ENCODE results near the gene GPM6B. TPM values are rescaled to one million over a fixed set of nuclear protein-coding genes. Genes with fewer than 3 reads are reported as not detected.
A peak's percentile ranks its signal among the peaks of the same experiment; 100 is the strongest.

GPM6B gene
- total RNA-seq, 1 experiment from 2014 or later, result 154 TPM

DNA sequence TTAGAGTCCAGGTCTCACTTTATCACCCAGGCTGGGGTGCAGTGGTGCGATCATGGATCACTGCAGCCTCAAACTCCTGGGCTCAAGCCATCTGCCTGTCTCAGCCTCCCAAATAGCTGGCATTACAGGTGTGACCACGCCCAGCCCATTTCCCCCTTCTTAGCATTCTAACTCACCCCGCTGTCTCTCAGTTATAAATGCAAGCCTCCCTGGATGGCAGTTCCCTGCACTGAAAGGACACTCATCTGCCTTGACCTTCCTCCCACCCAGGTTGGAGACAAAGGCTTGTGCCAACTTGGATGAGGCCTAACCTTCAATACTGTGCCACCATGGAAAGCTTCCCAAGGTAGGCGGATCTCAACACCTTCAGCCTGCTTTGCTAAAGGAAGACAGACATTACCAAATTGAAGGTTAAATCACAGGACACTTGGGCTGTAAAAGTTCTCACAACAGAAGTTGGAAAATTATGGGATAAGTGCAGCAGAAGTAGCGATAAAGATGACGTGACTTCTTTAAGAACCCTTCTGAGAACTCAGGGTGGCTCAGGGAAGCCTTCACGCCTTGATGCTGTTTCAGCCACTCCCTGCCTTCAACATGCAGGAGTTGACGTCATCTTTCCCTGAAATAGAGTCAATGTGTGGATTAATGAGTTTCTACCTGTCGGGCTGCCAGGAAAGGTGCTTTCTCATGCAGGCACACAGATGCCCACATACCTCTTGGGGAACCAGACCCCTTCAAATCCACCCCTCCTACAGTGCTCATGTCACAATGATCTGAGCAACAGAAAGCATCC is 10.6 kb upstream of the GPM6B start:
- DNase-seq (ENCODE audit: low spot score), result no peak
- in situ Hi-C loops (cut with HindIII; ENCODE audit: low sequenced_read_pairs), result no loop called here

DNA sequence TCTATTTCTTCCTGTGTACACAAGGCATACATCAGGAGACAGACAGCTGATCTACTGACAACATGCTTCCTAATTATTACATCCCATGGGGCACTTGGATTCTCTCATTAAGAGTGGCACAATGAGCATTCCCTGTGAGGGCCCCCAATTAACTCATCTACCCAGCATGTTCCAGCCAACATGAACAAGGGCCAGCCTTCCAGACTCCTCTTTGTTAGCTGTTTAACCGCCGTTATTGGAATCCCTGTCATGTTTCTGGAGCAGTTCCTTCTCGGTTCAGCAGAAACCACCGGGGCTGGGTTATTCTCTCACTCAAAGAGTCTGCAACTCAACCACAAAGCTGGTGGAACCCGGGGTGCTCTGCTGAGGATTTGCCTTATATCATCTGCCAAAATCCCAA is 9.9 kb upstream of the GPM6B start:
- in situ Hi-C loops (cut with HindIII; ENCODE audit: low sequenced_read_pairs), result no loop called here
- DNase-seq (ENCODE audit: low spot score), result no peak

DNA sequence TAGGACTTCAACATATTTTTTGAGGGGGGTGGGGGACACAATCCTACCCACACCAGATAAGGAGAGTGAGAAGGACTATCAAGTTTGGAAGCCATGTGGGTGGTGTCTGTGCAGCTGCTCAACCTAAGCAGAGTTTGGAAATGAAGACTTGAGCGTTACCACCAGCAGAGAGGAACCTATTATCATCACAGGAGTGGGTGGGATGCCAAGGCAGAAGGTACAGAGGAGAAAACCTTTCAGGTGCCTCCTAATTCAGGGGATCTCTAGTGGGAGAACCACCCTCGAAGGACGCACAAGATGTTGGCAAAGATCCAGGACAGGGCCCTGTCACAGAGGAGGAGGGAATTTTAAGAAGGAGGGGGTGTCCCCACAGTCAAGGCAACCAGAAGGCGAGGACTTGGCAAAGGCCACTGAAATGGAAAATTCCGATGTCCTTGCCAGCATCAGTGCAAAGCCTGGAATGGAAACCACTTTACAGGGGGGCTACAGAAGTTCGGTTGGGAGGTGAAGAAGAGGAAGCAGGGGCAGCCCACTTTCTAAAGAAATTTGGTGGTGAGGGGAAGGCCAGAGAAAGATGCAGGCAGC is 8.4 kb upstream of the GPM6B start:
- peak; percentile 45 for DNase-seq (ENCODE audit: low spot score)
- in situ Hi-C loops (cut with HindIII; ENCODE audit: low sequenced_read_pairs), result no loop called here

DNA sequence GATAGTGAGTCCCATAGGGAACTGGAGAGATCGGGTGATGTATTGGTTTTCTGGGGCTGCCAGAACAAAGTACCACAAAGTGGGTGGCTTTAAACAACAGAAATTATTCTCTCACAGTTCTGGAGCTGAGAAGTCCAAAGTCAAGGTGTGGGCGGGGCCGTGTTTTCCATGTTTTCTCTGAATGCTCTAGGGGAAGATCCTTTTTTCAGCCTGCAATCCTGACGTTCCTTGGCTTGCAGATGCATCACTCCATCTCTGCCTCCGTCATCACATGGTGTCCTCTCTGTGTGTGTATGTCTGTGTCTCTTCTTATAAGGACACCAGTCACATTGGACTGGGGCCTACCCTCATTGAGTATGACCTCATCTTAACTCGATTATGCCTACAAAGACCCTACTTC is 7.9 kb upstream of the GPM6B start:
- in situ Hi-C loops (cut with HindIII; ENCODE audit: low sequenced_read_pairs), result no loop called here
- DNase-seq (ENCODE audit: low spot score), result no peak

DNA sequence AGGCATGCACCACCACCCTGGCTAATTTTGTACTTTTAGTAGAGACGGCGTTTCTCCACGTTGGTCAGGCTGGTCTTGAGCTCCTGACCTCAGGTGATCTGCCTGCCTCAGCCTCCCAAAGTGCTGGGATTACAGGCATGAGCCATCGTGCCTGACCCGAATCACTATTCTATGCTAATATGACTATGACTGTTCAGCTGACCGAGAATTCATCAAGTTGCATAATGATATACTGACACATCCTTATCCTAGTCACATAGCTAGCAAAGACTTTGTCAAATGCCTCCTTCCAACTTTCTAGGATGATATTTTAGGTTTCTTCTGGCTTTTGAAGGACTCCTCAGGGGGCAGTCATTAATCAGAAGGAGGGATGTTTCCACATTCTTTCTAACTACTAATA is 4.8 kb upstream of the GPM6B start:
- no peak for DNase-seq (ENCODE audit: low spot score)
- in situ Hi-C loops (cut with HindIII; ENCODE audit: low sequenced_read_pairs), result no loop called here

DNA sequence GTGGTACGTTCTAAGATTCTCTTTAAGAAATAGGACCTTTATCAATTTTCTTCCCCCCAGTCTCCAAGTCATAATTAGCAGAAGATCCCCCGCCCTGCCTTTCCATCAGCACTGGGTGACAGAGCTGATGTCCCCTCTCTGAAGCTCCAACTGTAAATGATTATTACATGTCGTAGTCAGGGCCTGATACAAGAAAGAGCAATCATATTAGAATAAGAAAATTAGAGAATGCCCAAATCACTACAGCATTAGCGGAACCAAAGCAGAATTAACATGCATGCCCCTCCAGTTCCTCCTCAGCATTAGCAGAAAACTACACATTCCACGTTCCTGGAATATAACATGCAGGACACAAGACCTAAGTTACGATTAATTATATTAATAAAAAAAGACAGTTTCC is 717 bp downstream of the GPM6B start:
- peak; percentile 41 for DNase-seq (ENCODE audit: low spot score)
- in situ Hi-C loops (cut with HindIII; ENCODE audit: low sequenced_read_pairs), result no loop called here

DNA sequence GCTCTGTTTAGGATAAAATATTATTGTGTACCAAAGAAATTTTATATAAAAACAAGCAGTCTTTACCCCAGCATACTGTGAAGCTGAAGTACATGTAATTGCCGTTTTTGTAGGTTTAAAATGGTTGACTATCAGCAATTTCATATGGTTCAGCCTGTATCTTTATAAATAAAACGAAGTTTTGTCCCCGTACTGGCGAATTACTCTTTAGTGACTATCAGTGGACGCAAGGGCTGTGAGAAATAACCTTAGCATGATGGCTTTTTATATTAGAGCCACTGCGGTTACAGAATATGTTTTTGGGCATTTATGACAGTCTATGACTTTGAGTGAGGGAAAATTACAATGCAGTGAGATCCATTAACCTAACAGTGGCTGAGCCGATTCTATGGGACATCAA is 1.2 kb downstream of the GPM6B start:
- in situ Hi-C loops (cut with HindIII; ENCODE audit: low sequenced_read_pairs), result no loop called here
- DNase-seq (ENCODE audit: low spot score), result peak; percentile 40

DNA sequence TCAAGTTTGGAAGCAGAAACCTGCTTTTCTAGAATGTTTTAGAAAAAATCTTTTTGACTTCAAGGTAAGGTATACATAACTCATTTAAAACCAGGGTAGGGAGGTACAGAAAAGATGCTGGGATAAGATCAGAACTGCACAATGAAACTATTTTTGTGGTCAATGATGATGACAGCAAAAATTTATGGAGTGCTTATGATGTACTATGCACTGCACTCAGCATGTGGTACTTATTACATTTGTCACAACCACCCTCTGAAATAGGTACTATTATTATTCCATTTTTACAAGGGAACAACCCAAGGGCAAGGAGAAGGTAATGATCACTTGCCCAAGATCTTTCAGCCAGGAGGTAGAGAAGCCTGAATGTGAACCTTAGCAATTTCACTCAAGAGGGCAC is 8.0 kb downstream of the GPM6B start:
- in situ Hi-C loops (cut with HindIII; ENCODE audit: low sequenced_read_pairs), result no loop called here
- no peak for DNase-seq (ENCODE audit: low spot score)

DNA sequence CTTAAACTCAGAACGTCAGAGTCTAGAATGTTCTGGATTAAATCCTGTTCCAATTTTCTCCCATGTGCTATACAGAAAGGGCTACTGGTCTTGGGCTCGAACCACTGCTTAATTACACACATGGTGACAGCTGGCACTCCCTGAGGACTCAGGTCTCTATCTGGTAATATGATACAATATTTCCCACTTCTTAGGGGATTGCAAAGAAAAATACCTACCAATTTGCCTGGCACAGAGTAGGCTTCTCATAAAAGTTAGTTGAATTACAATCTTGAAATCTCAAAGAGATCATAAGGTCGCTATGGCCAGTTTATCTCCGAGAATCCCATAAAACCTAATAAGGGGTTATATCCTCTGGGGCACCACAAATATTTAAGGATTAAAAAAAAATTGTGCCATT is 8.6 kb downstream of the GPM6B start:
- no peak for DNase-seq (ENCODE audit: low spot score)
- in situ Hi-C loops (cut with HindIII; ENCODE audit: low sequenced_read_pairs), result no loop called here

DNA sequence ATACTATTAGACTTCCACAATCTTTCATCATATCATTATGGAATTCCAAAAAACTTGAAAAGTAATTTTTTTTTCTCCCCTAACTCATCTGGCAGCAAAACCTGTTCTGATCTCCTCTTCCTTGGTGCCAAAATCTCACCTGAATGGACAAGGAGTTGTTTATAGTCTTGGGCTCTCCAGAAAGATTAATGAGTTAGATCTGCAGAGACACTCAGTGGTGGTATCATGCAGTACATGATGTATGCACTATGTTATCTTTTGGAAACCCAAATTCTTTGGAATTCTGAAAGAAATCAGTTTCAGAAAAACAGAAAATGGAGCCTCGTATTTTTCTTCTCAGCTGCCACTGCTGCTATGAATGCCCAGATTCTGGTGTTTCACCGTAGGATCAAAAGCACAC is 11.7 kb downstream of the GPM6B start:
- DNase-seq (ENCODE audit: low spot score), result no peak
- in situ Hi-C loops (cut with HindIII; ENCODE audit: low sequenced_read_pairs), result no loop called here

DNA sequence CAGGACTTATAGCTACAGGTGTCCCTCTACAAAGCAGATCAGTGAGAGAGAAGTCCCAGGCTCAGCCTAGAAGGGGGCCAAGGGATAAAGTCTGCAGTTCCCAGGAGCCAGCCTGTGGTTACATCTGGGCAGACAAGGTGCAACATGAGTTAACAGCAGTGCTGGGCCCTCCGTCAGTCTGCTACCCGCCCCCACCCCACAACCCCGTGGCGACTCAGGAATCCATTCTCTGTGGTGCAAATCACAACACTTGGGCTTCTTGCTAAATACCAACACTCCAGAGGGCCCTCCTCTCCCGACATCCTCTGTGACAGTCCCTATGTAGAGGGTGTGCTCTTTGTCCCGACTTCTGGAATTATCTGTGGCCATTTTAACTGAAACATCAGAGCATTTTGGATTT is 13.8 kb downstream of the GPM6B start:
- in situ Hi-C loops (cut with HindIII; ENCODE audit: low sequenced_read_pairs), result no loop called here
- DNase-seq (ENCODE audit: low spot score), result no peak

DNA sequence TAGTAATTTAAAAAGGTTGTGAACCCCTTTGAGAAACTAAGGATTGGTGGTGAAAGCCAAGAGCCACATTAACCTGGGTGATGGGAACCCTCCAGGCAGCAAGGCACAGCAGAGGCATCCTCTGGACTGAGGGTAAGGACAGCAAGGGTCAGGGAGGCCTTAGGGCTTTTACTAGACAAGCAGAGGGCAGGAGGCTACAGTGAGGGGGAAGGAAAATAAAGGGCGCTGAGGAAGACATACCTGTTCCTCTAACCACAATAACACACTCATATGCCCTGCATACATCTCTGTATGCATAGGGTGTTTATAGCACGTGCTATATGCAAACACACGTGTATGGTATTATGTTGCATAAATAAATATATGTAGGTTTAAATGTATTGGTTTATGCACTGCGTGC is 18.7 kb downstream of the GPM6B start:
- no peak for DNase-seq (ENCODE audit: low spot score)
- in situ Hi-C loops (cut with HindIII; ENCODE audit: low sequenced_read_pairs), result no loop called here

DNA sequence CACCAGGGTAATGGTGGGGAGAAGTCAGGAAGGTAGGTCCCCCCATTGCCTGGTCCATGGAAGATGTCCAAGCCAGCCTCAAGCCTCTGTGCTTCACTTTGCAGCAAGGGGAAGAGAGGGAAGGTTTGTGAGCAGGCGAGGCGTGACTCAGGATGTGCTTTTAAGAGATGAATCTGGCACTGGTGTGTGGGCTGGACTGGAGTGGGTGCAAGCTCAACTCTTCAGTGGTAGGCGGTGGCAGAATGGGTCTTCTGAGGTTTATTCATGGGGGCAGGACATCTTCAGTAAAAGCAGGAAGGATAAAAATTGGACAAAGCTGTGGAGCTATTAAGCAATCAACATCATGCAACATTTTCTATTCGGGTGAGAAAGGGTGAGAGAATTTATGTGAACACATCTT is 19.4 kb downstream of the GPM6B start:
- DNase-seq (ENCODE audit: low spot score), result no peak
- in situ Hi-C loops (cut with HindIII; ENCODE audit: low sequenced_read_pairs), result no loop called here

DNA sequence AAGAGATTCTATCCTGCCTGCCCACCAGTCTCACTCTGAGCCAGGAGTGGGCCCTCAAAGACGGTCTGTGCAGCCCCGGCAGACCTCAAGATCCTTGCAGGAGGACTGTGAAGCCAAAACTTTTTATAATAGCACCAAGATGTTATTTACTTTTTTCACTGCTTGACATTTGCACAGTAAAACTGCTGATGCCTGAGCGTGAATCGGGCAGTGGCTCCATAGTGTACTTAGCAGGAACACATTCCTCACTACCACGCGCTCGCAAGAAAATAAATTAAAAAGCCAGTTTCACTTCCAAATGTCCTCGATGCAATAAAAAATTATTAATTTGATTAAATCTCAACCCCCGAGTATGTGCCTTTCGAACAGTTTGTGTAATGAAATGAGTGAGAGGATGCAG is 22.5 kb downstream of the GPM6B start:
- in situ Hi-C loops (cut with HindIII; ENCODE audit: low sequenced_read_pairs), result no loop called here
- no peak for DNase-seq (ENCODE audit: low spot score)

DNA sequence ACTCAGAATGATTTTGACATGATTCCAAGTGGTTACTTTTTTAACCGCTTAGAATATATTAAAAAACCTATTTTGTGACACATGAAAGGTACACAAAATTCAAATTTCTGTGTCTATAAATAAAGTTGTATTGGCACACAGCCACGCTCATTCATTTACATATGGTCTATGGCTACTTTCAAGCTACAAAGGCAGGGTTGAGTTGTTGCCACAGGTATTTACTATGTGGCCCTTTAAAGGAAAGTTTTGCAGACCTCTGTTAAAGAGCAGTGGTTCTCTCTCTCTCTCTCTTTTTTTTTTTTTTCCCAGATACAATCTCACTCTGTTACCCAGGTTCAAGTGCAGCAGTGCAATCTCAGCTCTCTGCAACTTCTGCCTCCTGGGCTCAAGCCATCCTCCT is 23.0 kb downstream of the GPM6B start:
- no peak for DNase-seq (ENCODE audit: low spot score)
- in situ Hi-C loops (cut with HindIII; ENCODE audit: low sequenced_read_pairs), result no loop called here

DNA sequence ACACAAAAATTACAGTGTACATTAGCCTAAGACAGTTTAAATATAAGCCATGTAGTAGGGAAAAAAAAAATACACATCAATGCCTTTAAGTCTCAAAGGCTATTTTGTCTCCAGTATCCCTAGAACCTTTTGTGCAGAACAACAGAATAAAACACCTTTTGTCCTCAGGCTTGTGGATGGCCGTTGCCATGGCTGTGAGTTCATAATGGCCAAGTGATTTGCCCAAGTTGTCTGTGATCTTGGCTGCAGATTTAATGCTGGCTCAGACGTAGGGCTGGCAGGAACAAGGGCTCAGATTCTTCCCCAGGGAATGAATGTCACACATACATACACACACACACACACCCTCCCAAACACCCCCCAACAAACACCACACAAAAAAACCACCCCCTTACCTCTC is 25.3 kb downstream of the GPM6B start:
- in situ Hi-C loops (cut with HindIII; ENCODE audit: low sequenced_read_pairs), result no loop called here
- peak; percentile 45 for DNase-seq (ENCODE audit: low spot score)

DNA sequence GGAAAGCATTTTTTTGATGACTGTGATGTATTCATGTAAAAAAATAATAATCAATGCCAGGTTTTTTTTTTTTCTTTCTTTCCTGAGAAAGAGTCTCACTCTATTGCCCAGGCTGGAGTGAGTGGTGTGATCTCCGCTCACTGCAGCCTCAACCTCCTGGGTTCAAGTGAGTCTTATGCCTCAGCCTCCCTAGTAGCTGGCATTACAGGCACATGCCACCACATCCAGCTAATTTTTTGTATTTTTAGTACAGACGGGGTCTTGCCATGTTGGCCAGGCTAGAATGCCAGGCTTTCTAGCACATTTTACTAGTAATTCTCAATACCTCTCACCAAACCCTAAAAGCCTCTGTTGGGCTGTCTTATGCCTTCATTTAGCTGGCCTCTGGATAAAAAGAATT is 25.7 kb downstream of the GPM6B start:
- DNase-seq (ENCODE audit: low spot score), result no peak
- in situ Hi-C loops (cut with HindIII; ENCODE audit: low sequenced_read_pairs), result no loop called here

DNA sequence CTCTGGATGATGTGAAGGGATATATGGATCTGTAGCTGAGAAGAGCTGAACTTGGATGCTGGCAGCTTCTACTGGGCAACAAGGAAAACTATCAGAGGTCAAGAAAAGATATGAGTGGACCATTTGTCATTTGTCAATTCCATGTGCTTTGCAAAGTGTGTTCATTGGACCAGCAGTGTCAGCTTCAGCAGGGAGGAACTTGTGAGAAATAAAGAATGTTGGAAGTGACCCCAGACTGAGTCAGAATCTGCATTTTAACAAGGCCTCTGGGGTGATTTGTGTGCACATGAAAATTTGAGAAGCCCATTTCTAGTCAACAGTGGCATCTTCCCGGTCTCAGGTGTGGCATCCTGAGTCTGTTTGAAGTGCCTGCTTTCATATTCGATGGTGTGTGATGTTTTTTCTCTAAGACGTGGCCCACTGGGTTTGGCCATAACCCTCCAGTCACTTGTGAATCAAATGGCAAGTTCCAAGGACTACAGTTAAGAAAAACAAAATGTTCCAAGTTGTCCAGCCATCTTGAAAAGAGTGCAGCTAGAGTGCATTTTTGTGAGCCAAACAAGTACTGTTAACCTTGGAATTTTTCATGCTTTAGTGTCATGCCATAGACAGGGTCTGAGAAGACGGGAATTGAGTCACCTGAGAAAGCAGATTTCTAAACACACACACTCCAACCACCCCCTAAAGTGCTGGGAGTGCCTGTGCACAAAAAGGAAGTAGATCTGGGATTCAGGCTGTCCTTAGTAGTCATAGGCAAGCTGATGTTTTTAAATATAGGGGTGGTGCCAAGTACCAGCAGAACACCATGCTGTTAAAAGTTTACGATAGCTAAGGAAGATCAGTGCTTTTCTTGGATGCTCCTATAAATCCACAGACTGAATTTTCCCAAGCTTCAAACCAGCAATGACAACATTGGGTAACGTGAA is 26.4 kb downstream of the GPM6B start:
- DNase-seq (ENCODE audit: low spot score), result no peak
- in situ Hi-C loops (cut with HindIII; ENCODE audit: low sequenced_read_pairs), result no loop called here

DNA sequence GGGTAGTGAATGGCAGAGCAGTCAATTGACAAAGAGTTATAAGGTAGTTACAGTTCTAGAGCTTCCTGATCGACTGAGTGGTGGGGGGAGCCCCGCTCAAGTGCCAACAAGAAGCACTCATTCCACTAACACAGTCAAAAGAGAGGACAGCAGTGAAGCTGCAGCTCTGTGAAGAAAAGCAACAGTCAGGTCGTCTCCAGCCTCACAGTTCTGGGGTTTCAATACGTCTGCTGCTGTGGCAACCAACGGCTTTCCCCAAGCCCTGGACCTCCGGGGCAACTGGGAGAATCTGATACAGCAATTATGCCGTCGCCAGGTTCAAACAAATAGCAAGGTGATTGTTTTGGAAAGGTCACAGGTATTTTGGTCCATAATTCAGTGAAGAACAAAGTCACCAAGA is 30.8 kb downstream of the GPM6B start:
- DNase-seq (ENCODE audit: low spot score), result no peak
- in situ Hi-C loops (cut with HindIII; ENCODE audit: low sequenced_read_pairs), result no loop called here

DNA sequence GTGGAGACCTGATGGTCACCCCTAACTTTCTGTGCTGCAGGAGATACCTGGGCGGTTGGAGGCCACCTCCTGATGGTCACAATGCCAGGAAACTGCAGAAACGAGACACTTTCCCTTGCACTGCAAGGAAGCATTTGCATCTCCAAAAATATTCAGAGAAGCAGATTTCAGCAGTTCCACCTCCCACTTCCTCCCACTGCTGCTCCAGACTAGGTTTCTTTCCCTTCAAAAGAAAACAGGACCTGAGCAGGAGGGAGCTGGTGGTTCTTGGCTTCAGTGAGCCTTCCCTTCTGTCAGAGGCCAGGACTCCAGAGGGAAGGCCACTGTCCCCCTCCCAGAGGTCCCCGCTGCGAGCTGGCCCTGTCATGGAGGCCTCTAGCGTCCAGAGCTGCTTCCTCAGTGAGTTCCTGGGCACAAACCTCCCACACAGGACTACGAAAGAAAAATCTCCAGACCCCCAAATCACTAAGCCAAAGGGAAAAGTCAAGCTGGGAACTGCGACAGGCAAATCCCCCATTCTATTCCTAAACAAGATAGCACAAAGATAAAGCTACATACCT is 35.9 kb downstream of the GPM6B start:
- in situ Hi-C loops (cut with HindIII; ENCODE audit: low sequenced_read_pairs), result no loop called here
- DNase-seq (ENCODE audit: low spot score), result peak; percentile 37

All from G401 (cell line).